Cardiac muscle cell (in vitro differentiated cells and primary cell): Measurements from ENCODE around the gene INTS1. TPM values are rescaled to one million over a fixed set of nuclear protein-coding genes. Genes with fewer than 3 reads are reported as not detected.

Experiments used
- DNase-seq, 2 donors: peaks; one replicate each; pipeline versions ENCODE4 v3.0.0 to v3.0.0-alpha.2; 2010 to 2017; ENCODE audit warnings: low read depth in 1 of 2, low spot score in 1 of 2
- H3K27ac ChIP-seq: fragments of 200-600 bp; sonication (generic); 2 replicates; pipeline ENCODE4 v1.5.1; 2016
- H3K27me3 ChIP-seq: fragments of 200-600 bp; sonication (generic); 2 replicates; pipeline ENCODE4 v1.6.0; 2016; ENCODE audit warnings: control low read depth
- H3K36me3 ChIP-seq: fragments of 200-600 bp; sonication (generic); 2 replicates; pipeline ENCODE4 v1.5.1; 2016; ENCODE audit warnings: control low read depth
- H3K4me1 ChIP-seq: fragments of 200-600 bp; sonication (generic); 2 replicates; pipeline ENCODE4 v1.8.1; 2017; ENCODE audit warnings: low read depth, mild to moderate bottlenecking, mixed run types
- H3K4me3 ChIP-seq: fragments of 200-600 bp; sonication (generic); 2 replicates; pipeline ENCODE4 v1.5.1; 2016; ENCODE audit warnings: mild to moderate bottlenecking
- H3K9me3 ChIP-seq: fragments of 200-600 bp; sonication (generic); 2 replicates; pipeline ENCODE4 v1.5.1; 2017; ENCODE audit warnings: low read depth, mild to moderate bottlenecking, control low read depth
- polyA plus RNA-seq: library from polyadenylated mRNA; unstranded; fragments of >200 nt; fragmentation: Nextera tagmentation; extraction: Ambion mirVana; gene quantifications from 2 replicates; pipeline ENCODE4 v1.2.1, GENCODE V29; 2016
- total RNA-seq: library from RNA; depleted of rRNA; stranded (reverse); fragments of >200 nt; gene quantifications from 2 replicates; pipeline ENCODE4 v1.2.3, GENCODE V29; 2016
- TF ChIP-seq, protein P1 (sequence below): IDR thresholded peaks from 2 replicates; pipeline ENCODE4 v1.5.1; 2012; ENCODE audit warnings: low read depth, mild to moderate bottlenecking, low read length

The INTS1 gene
- total and polyA plus RNA-seq, 2 experiments from 2014 or later: 54.5 to 132 TPM

- H3K4me3 ChIP-seq: no peak overlapping the region
- no peaks in the 10 kb centered on the region for H3K27me3 ChIP-seq
- no peak for DNase-seq
- H3K9me3 ChIP-seq: no peaks in the 10 kb centered on the region
- no peaks in the 10 kb centered on the region for H3K36me3 ChIP-seq
- TF ChIP-seq, protein P1, sequence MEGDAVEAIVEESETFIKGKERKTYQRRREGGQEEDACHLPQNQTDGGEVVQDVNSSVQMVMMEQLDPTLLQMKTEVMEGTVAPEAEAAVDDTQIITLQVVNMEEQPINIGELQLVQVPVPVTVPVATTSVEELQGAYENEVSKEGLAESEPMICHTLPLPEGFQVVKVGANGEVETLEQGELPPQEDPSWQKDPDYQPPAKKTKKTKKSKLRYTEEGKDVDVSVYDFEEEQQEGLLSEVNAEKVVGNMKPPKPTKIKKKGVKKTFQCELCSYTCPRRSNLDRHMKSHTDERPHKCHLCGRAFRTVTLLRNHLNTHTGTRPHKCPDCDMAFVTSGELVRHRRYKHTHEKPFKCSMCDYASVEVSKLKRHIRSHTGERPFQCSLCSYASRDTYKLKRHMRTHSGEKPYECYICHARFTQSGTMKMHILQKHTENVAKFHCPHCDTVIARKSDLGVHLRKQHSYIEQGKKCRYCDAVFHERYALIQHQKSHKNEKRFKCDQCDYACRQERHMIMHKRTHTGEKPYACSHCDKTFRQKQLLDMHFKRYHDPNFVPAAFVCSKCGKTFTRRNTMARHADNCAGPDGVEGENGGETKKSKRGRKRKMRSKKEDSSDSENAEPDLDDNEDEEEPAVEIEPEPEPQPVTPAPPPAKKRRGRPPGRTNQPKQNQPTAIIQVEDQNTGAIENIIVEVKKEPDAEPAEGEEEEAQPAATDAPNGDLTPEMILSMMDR: no peak
- peaks cover 6% of the 10 kb centered on the region for H3K4me1 ChIP-seq
- peak overlapping the region; percentile 36 for H3K27ac ChIP-seq
Measured at GRCh38 chr7:1461646-1462375, 42.4 kb downstream of the INTS1 start.

DNA sequence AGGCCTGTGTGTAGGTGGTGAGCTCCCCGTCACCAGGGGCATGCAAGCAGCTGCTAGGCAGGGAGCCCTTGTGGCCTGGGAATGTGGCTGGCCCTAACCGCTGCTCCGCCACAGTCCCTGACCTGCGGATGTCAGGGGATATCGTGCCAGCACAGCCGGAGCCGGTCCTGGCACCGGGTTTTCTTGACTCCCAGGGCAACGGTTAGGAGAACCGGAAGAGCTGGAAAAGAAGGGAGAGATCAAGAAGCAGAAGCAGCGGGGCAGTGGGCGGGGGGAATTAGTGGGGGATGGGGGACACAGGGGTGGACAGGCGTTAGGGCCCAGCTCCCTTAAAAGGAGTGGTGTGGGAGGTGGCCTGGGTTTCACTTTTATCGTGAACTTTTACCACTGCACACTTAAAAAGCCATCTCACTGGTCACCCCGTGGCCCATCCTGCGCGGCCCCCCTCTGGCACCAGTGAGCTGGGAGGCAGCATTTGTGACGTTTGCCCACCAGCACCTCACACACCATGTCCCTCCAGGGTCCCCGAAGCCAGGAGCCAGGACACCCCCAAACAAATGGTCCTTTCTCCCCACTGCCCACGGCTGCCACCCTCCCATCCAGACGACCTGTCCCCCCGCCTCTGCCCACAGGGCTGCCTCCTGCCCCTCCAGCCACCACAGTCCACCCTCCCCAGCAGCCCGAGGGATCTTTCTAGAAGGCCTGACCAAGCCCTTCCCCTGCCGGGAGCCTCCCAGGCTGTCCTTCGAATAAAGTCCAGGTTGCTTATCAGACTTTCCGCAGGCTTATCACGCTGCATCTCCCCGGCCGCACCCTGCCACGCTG, 43.2 kb downstream of the INTS1 start:
- TF ChIP-seq, protein P1: no peak
- Histone ChIP-seq H3K36me3 (no peaks in the 10 kb centered on the region), H3K4me3 (no peak overlapping the region), H3K27ac (peak overlapping the region; percentile 36), H3K27me3 (no peaks in the 10 kb centered on the region), H3K4me1 (no peaks in the 10 kb centered on the region), H3K9me3 (no peaks in the 10 kb centered on the region)
- peak; percentile 38 to 87 for DNase-seq

GRCh38 chr7:1459920-1460820, 44.0 kb downstream of the INTS1 start:
- TF ChIP-seq, protein P1: no peak
- H3K4me3 ChIP-seq: peak overlapping the region; percentile 29
- no peak overlapping the region for H3K27ac ChIP-seq
- no peaks in the 10 kb centered on the region for H3K9me3 ChIP-seq
- no peaks in the 10 kb centered on the region for H3K4me1 ChIP-seq
- DNase-seq: peak in 1 of 2 donors; percentile 16
- no peaks in the 10 kb centered on the region for H3K27me3 ChIP-seq
- no peaks in the 10 kb centered on the region for H3K36me3 ChIP-seq

- Histone ChIP-seq H3K27ac (no peak overlapping the region), H3K9me3 (no peaks in the 10 kb centered on the region), H3K4me1 (no peaks in the 10 kb centered on the region), H3K36me3 (no peaks in the 10 kb centered on the region), H3K27me3 (no peaks in the 10 kb centered on the region), H3K4me3 (peak overlapping the region; percentile 66)
- peak; percentile 100 for DNase-seq
- TF ChIP-seq, protein P1: no peak
Measured at GRCh38 chr7:1459512-1459892, 44.7 kb downstream of the INTS1 start.
